Measurements from ENCODE around the gene SPPL2B.
A peak's percentile ranks its signal among the peaks of the same experiment; 100 is the strongest.
"Not testable (repeated sequence)": the region's sequence is repeated elsewhere in the genome, so short reads cannot be mapped to it uniquely, and the experiment has no call there.

DNA sequence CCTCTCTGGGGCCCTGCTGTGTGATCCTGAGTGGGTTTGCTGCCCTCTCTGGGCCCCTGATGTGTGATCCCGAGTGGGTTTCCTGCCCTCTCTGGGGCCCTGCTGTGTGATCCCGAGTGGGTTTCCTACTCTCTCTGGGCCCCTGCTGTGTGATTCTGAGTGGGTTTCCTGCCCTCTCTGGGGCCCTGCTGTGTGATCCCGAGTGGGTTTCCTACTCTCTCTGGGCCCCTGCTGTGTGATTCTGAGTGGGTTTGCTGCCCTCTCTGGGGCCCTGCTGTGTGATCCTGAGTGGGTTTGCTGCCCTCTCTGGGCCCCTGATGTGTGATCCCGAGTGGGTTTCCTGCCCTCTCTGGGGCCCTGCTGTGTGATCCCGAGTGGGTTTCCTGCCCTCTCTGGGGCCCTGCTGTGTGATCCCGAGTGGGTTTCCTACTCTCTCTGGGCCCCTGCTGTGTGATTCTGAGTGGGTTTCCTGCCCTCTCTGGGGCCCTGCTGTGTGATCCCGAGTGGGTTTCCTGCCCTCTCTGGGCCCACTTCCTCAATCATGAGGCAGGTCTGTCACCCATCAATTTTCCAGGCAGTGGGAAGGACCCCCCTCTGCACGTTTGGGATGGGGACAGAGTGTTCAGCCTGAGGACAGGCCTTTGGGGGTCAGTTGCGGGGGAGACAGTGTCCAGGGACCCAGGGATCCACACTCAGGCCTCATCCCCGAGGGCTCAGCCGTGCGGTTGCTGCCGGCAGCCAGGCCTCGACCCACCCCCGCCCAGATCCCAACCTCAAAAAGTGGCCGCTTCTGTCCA, 47.0 kb upstream of the SPPL2B start:
- not testable (repeated sequence) for TF ChIP-seq BRF2 (IDR thresholded peaks at IDR 0.05; ENCODE audit: borderline replicate concordance, insufficient read depth, insufficient read length); SAP30 (IDR thresholded peaks at IDR 0.05; ENCODE audit: borderline replicate concordance, insufficient read depth, low read depth, low read length, poor library complexity, severe bottlenecking)
- TF ChIP-seq ZFP36 (IDR thresholded peaks at IDR 0.05; ENCODE audit: low read depth, low read length, partially characterized antibody), result peak; percentile 78

Measured in K562 (cell line).